ENCODE measurements around the gene TMEM17. TPM values are rescaled to one million over a fixed set of nuclear protein-coding genes. Genes with fewer than 3 reads are reported as not detected.
"Not testable (repeated sequence)": the region's sequence is repeated elsewhere in the genome, so short reads cannot be mapped to it uniquely, and the experiment has no call there.

Gene TMEM17
- total RNA-seq, 1 experiment from 2014 or later, result 0.86 TPM

DNA sequence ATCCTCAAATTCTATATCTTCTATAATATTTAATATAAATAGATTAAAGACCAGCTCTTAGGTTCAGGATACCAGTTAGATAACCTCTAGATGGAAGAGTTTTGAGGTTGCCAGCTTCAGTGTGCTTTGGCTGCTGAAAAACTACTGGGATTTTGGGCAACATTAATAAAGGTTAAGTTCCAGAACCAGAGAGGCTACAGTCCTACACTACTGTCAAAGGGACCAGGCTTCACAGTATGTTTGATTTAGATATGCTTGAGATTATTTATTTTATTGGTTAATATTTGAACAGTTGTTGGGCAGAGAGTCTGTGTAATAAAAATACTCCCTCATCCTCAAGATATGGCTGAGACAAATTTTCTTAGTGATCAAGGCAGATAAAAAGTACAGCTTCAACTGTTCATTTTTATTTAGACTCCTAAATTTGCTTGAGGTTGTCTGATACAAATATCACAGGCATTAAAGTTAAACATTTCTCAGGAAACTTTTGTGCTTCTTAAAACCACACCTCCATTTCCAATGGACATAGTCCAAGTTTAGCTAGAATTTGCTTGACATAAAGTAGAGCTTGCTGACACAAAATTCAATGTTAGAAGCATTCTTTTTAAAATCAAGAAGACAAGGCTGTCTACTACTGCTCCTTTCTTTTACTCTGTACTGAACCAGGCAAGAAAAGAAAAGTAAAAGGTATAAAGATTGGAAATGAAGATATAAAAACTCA, 19.7 kb upstream of the TMEM17 start:
- H3K36me3 ChIP-seq (ENCODE audit: insufficient read depth, low read length), result no peaks in the 10 kb centered on the region
- no peak overlapping the region for H3K9ac ChIP-seq (ENCODE audit: low read length)
- no peaks in the 10 kb centered on the region for H3K9me2 ChIP-seq (replicated peaks; ENCODE audit: insufficient read depth, low read length)
- no peak overlapping the region for H3K4me3 ChIP-seq (ENCODE audit: low read length)
- DNase-seq, result no peak
- no peak overlapping the region for H2AFZ ChIP-seq (ENCODE audit: low read length)
- H3K79me2 ChIP-seq (ENCODE audit: low read length), result no peaks in the 10 kb centered on the region
- H3K27ac ChIP-seq (ENCODE audit: low read length), result no peak overlapping the region
- H3K9me3 ChIP-seq (ENCODE audit: low read length), result no peaks in the 10 kb centered on the region; the same call in 1 of the 2 replicates
- no peaks in the 10 kb centered on the region for H4K20me1 ChIP-seq (ENCODE audit: insufficient read depth, low read depth, low read length)
- H3K4me2 ChIP-seq (ENCODE audit: low read depth, low read length, poor library complexity, severe bottlenecking), result no peak overlapping the region
- 0 out of 2 replicates have a peak, but pooled peaks cover 3% of the 10 kb centered on the region for H3K27me3 ChIP-seq (ENCODE audit: low read length)
- H3K4me1 ChIP-seq (ENCODE audit: low read length), result no peaks in the 10 kb centered on the region

GRCh38 chr2:62524293-62524941, 18.4 kb upstream of the TMEM17 start:
- Histone ChIP-seq H3K4me3 (ENCODE audit: low read length) (no peak overlapping the region), H3K27ac (ENCODE audit: low read length) (no peak overlapping the region), H3K4me2 (ENCODE audit: low read depth, low read length, poor library complexity, severe bottlenecking) (no peak overlapping the region), H3K9me2 (replicated peaks; ENCODE audit: insufficient read depth, low read length) (no peaks in the 10 kb centered on the region), H3K9me3 (ENCODE audit: low read length) (no peaks in the 10 kb centered on the region; the same call in 1 of the 2 replicates), H3K79me2 (ENCODE audit: low read length) (no peaks in the 10 kb centered on the region), H3K36me3 (ENCODE audit: insufficient read depth, low read length) (no peaks in the 10 kb centered on the region), H3K9ac (ENCODE audit: low read length) (no peak overlapping the region), H4K20me1 (ENCODE audit: insufficient read depth, low read depth, low read length) (no peaks in the 10 kb centered on the region), H3K27me3 (ENCODE audit: low read length) (0 out of 2 replicates have a peak, but pooled peaks cover 3% of the 10 kb centered on the region), H2AFZ (ENCODE audit: low read length) (no peak overlapping the region), H3K4me1 (ENCODE audit: low read length) (no peaks in the 10 kb centered on the region)
- DNase-seq, result no peak

DNA sequence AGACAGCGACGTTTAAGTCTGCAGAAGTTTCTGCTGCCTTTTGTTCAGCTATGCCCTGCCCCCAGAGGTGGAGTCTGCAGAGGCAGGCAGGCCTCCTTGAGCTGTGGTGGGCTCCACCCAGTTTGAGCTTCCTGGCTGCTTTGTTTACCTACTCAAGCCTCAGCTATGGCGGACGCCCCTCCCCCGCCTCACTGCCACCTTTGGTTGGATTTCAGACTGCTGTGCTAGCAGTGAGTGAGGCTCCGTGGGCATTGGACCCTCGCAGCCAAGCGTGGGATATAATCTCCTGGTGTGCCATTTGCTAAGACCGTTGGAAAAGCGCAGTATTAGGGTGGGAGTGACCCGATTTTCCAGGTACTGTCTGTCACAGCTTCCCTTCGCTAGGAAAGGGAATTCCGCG, 15.1 kb upstream of the TMEM17 start:
- H3K4me2 ChIP-seq (ENCODE audit: low read depth, low read length, poor library complexity, severe bottlenecking); H3K27me3 ChIP-seq (ENCODE audit: low read length); H3K9ac ChIP-seq (ENCODE audit: low read length); H3K4me3 ChIP-seq (ENCODE audit: low read length); H3K79me2 ChIP-seq (ENCODE audit: low read length); H2AFZ ChIP-seq (ENCODE audit: low read length); H3K9me3 ChIP-seq (ENCODE audit: low read length); H3K27ac ChIP-seq (ENCODE audit: low read length); H3K9me2 ChIP-seq (replicated peaks; ENCODE audit: insufficient read depth, low read length); H3K36me3 ChIP-seq (ENCODE audit: insufficient read depth, low read length); H3K4me1 ChIP-seq (ENCODE audit: low read length); H4K20me1 ChIP-seq (ENCODE audit: insufficient read depth, low read depth, low read length); DNase-seq: not testable (repeated sequence)

- H3K79me2 ChIP-seq (ENCODE audit: low read length), result no peaks in the 10 kb centered on the region
- no peak overlapping the region for H3K4me2 ChIP-seq (ENCODE audit: low read depth, low read length, poor library complexity, severe bottlenecking)
- no peak overlapping the region for H3K9ac ChIP-seq (ENCODE audit: low read length)
- H3K27me3 ChIP-seq (ENCODE audit: low read length), result no peaks in the 10 kb centered on the region
- DNase-seq, result no peak
- H3K9me2 ChIP-seq (replicated peaks; ENCODE audit: insufficient read depth, low read length), result no peaks in the 10 kb centered on the region
- no peaks in the 10 kb centered on the region for H4K20me1 ChIP-seq (ENCODE audit: insufficient read depth, low read depth, low read length)
- no peaks in the 10 kb centered on the region for H3K36me3 ChIP-seq (ENCODE audit: insufficient read depth, low read length)
- H3K4me3 ChIP-seq (ENCODE audit: low read length), result no peak overlapping the region
- H3K4me1 ChIP-seq (ENCODE audit: low read length), result no peaks in the 10 kb centered on the region
- H3K27ac ChIP-seq (ENCODE audit: low read length), result no peak overlapping the region
- no peaks in the 10 kb centered on the region for H3K9me3 ChIP-seq (ENCODE audit: low read length)
- H2AFZ ChIP-seq (ENCODE audit: low read length), result no peak overlapping the region
Measured at GRCh38 chr2:62512384-62512783, 6.4 kb upstream of the TMEM17 start.

DNA sequence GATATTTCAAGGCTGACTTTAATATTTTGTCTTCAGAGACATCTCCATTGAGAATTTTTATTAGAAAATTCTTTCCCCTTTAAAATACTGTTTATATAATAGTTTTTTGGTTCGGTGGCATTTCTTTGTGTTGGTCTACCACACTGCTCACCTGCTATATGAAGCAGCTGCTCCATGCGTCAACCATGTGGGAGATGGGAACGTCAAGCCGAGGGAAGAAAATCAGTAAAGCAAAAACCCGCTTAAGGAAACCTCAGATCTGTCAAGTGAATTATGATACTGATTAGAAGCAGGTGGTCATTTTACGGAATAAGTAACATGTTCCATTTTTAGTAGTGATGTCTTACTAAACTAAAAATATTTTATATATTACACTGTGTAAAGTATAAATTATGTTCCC, 5.6 kb upstream of the TMEM17 start:
- Histone ChIP-seq H3K27me3 (ENCODE audit: low read length) (no peaks in the 10 kb centered on the region), H4K20me1 (ENCODE audit: insufficient read depth, low read depth, low read length) (no peaks in the 10 kb centered on the region), H3K4me1 (ENCODE audit: low read length) (no peaks in the 10 kb centered on the region), H3K9me3 (ENCODE audit: low read length) (no peaks in the 10 kb centered on the region), H3K27ac (ENCODE audit: low read length) (no peak overlapping the region), H2AFZ (ENCODE audit: low read length) (no peak overlapping the region), H3K9ac (ENCODE audit: low read length) (no peak overlapping the region), H3K9me2 (replicated peaks; ENCODE audit: insufficient read depth, low read length) (no peaks in the 10 kb centered on the region), H3K4me3 (ENCODE audit: low read length) (no peak overlapping the region), H3K4me2 (ENCODE audit: low read depth, low read length, poor library complexity, severe bottlenecking) (no peak overlapping the region), H3K36me3 (ENCODE audit: insufficient read depth, low read length) (no peaks in the 10 kb centered on the region), H3K79me2 (ENCODE audit: low read length) (no peaks in the 10 kb centered on the region)
- DNase-seq, result no peak

- H4K20me1 ChIP-seq (ENCODE audit: insufficient read depth, low read depth, low read length), result no peaks in the 10 kb centered on the region
- H3K4me2 ChIP-seq (ENCODE audit: low read depth, low read length, poor library complexity, severe bottlenecking), result peak overlapping the region; percentile 79
- H3K79me2 ChIP-seq (ENCODE audit: low read length), result no peaks in the 10 kb centered on the region
- no peaks in the 10 kb centered on the region for H3K36me3 ChIP-seq (ENCODE audit: insufficient read depth, low read length)
- H3K9me2 ChIP-seq (replicated peaks; ENCODE audit: insufficient read depth, low read length), result no peaks in the 10 kb centered on the region
- peak overlapping the region; percentile 65 for H3K4me3 ChIP-seq (ENCODE audit: low read length)
- 0 out of 2 replicates have a peak, but pooled peaks cover 3% of the 10 kb centered on the region for H3K4me1 ChIP-seq (ENCODE audit: low read length)
- peak overlapping the region; percentile 67 for H3K9ac ChIP-seq (ENCODE audit: low read length)
- peak overlapping the region; percentile 93 for H2AFZ ChIP-seq (ENCODE audit: low read length)
- no peak overlapping the region for H3K27ac ChIP-seq (ENCODE audit: low read length)
- H3K9me3 ChIP-seq (ENCODE audit: low read length), result no peaks in the 10 kb centered on the region
- DNase-seq, result no peak
- H3K27me3 ChIP-seq (ENCODE audit: low read length), result no peaks in the 10 kb centered on the region
Measured at GRCh38 chr2:62506421-62506750, 391 bp upstream of the TMEM17 start.

- H3K4me2 ChIP-seq (ENCODE audit: low read depth, low read length, poor library complexity, severe bottlenecking), result peak overlapping the region; percentile 79
- H3K27me3 ChIP-seq (ENCODE audit: low read length), result no peaks in the 10 kb centered on the region
- H3K9ac ChIP-seq (ENCODE audit: low read length), result peak overlapping the region; percentile 67; the same call in 1 of the 2 replicates
- H3K36me3 ChIP-seq (ENCODE audit: insufficient read depth, low read length), result no peaks in the 10 kb centered on the region
- H3K9me2 ChIP-seq (replicated peaks; ENCODE audit: insufficient read depth, low read length), result no peaks in the 10 kb centered on the region
- H3K4me3 ChIP-seq (ENCODE audit: low read length), result peak overlapping the region; percentile 65
- H3K79me2 ChIP-seq (ENCODE audit: low read length), result no peaks in the 10 kb centered on the region
- H3K9me3 ChIP-seq (ENCODE audit: low read length), result no peaks in the 10 kb centered on the region
- no peak overlapping the region for H2AFZ ChIP-seq (ENCODE audit: low read length)
- DNase-seq, result no peak
- H3K27ac ChIP-seq (ENCODE audit: low read length), result no peak overlapping the region
- H3K4me1 ChIP-seq (ENCODE audit: low read length), result 0 out of 2 replicates have a peak, but pooled peaks cover 3% of the 10 kb centered on the region
- no peaks in the 10 kb centered on the region for H4K20me1 ChIP-seq (ENCODE audit: insufficient read depth, low read depth, low read length)
Measured at GRCh38 chr2:62505109-62505749, 766 bp downstream of the TMEM17 start.

DNA sequence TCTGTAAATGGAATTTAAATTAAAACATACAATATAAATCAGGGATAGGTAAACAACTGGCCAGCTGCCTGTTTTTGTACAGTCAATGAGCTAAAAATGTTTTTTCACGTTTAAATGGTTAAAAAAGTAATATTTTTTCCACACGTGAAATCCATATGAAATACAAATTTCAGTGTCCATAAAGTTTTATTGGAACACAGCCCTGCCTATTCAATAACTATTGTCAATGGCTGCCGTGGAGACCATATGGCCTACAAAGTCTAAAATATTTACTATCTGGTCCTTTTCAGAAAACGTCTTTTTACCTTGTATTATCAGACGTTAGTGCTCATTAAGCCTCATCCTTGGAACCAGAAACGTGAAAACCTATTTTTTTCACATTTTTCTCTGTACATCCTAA, 1.3 kb downstream of the TMEM17 start:
- Histone ChIP-seq H3K27ac (ENCODE audit: low read length) (no peak overlapping the region), H3K9me3 (ENCODE audit: low read length) (no peaks in the 10 kb centered on the region), H3K9ac (ENCODE audit: low read length) (no peak overlapping the region), H3K27me3 (ENCODE audit: low read length) (no peaks in the 10 kb centered on the region), H3K9me2 (replicated peaks; ENCODE audit: insufficient read depth, low read length) (no peaks in the 10 kb centered on the region), H3K36me3 (ENCODE audit: insufficient read depth, low read length) (no peaks in the 10 kb centered on the region), H3K4me2 (ENCODE audit: low read depth, low read length, poor library complexity, severe bottlenecking) (no peak overlapping the region), H3K4me3 (ENCODE audit: low read length) (no peak overlapping the region), H2AFZ (ENCODE audit: low read length) (no peak overlapping the region), H3K79me2 (ENCODE audit: low read length) (no peaks in the 10 kb centered on the region), H4K20me1 (ENCODE audit: insufficient read depth, low read depth, low read length) (no peaks in the 10 kb centered on the region), H3K4me1 (ENCODE audit: low read length) (0 out of 2 replicates have a peak, but pooled peaks cover 3% of the 10 kb centered on the region)
- no peak for DNase-seq
